ENCODE results near the gene CENPK. TPM values are rescaled to one million over a fixed set of nuclear protein-coding genes. Genes with fewer than 3 reads are reported as not detected.

CENPK gene
- total RNA-seq, 1 experiment from 2014 or later: 46.0 TPM

DNA sequence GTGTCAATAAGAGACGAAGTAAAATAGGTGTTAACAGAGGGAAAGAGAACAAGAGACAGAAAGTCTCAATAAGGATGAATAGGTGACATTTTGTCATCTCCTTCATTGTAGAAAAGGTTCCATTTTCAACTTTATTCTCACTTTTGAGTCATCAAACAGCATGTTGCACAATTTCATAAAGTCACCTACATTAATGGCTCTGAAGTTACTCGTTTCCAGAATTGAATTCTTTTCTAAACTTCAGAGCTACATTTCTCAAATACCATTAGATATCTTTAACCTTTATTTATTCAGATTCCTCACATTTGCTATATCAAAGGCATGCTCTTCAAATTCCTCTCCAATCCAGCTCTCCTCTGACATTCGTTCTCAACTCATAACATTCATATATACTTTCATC, 94.3 kb downstream of the CENPK start:
- Histone ChIP-seq H2AK5ac (ENCODE audit: insufficient read length, low read length) (no peak overlapping the region), H3K23me2 (ENCODE audit: insufficient read length, low read depth, low read length, poor library complexity, severe bottlenecking) (no peaks in the 10 kb centered on the region), H3K4me1 (ENCODE audit: insufficient read depth, low read length) (no peaks in the 10 kb centered on the region), H3K9me3 (ENCODE audit: control insufficient read depth, low read depth, low read length) (no peaks in the 10 kb centered on the region), H3K27ac (ENCODE audit: insufficient read length, low read depth, low read length) (no peak overlapping the region), H3K4me2 (ENCODE audit: insufficient read depth, insufficient read length, low read length) (no peak overlapping the region), H3K27me3 (ENCODE audit: insufficient read depth, low read length) (no peaks in the 10 kb centered on the region), H2AFZ (ENCODE audit: low read length) (no peak overlapping the region), H4K20me1 (ENCODE audit: control insufficient read depth, insufficient read depth, insufficient read length) (no peaks in the 10 kb centered on the region), H3K14ac (ENCODE audit: insufficient read depth, low read length) (no peak overlapping the region), H3K18ac (ENCODE audit: insufficient read length, low read depth, low read length) (no peak overlapping the region), H2BK15ac (ENCODE audit: low read depth, low read length) (no peak overlapping the region), H4K8ac (replicated peaks; ENCODE audit: insufficient read length, low read depth, low read length) (no peak overlapping the region), H4K91ac (ENCODE audit: insufficient read length, low read depth, low read length) (no peak overlapping the region), H3K9ac (ENCODE audit: extremely low read depth, insufficient read length, low read length) (no peak overlapping the region), H3K79me1 (ENCODE audit: insufficient read depth, low read depth, low read length, poor library complexity, severe bottlenecking) (no peaks in the 10 kb centered on the region), H2BK120ac (ENCODE audit: low read depth, low read length, poor library complexity, severe bottlenecking) (no peak overlapping the region), H3K4ac (ENCODE audit: low read depth, low read length) (no peak overlapping the region), H4K5ac (ENCODE audit: insufficient read length, low read depth, low read length) (no peak overlapping the region), H3T11ph (ENCODE audit: low read length) (no peak overlapping the region), H3K56ac (ENCODE audit: insufficient read length, low read depth, low read length) (no peak overlapping the region), H3K79me2 (ENCODE audit: insufficient read depth, low read length) (no peaks in the 10 kb centered on the region), H2BK5ac (ENCODE audit: insufficient read length, low read length) (no peak overlapping the region), H2BK20ac (ENCODE audit: low read depth, low read length, poor library complexity, severe bottlenecking) (no peak overlapping the region), H3K23ac (ENCODE audit: insufficient read length, low read depth, low read length) (no peak overlapping the region), H2BK12ac (ENCODE audit: insufficient read length, low read depth, low read length) (no peak overlapping the region)
- H3K27ac Mint-ChIP-seq: no peak overlapping the region
- H3K4me1 Mint-ChIP-seq: no peaks in the 10 kb centered on the region
- H3K4me3 Mint-ChIP-seq: no peak overlapping the region
- no peaks in the 10 kb centered on the region for H3K9me3 Mint-ChIP-seq
- no peaks in the 10 kb centered on the region for H3K36me3 Mint-ChIP-seq (ENCODE audit: insufficient read depth in 1 of 3, low read depth in 3 of 3)
- TF ChIP-seq CTCF (conservative IDR thresholded peaks at IDR 0.05): no peak
- H3K27me3 Mint-ChIP-seq (ENCODE audit: low read depth): no peaks in the 10 kb centered on the region
- no CpG with 5 or more reads among the region's 3 CpGs for WGBS (ENCODE audit: extremely low coverage, insufficient read length, low lambda C conversion rate)
- DNase-seq: no peak

Other genes starting within 250 kb of the CENPK start
- 0.29 and 0.33 TPM in 2 replicates for gene ADAMTS6, start 81.2 kb downstream of the CENPK start, total RNA-seq (2021)
- gene PPWD1, start 128 bp upstream of the CENPK start, total RNA-seq (2021): 42.0 and 43.2 TPM in 2 replicates
- 12.9 and 15.3 TPM in 2 replicates for gene TRIM23, start 61.2 kb upstream of the CENPK start, total RNA-seq (2021)
- 2.9 and 3.8 TPM in 2 replicates for gene SHLD3, start 61.9 kb upstream of the CENPK start, total RNA-seq (2021)
- 15.5 and 16.7 TPM in 2 replicates for gene TRAPPC13, start 61.9 kb upstream of the CENPK start, total RNA-seq (2021)
- 18.7 and 19.6 TPM in 2 replicates for gene SGTB, start 158.9 kb upstream of the CENPK start, total RNA-seq (2021)
- gene NLN, start 159.0 kb upstream of the CENPK start, total RNA-seq (2021): 126 and 137 TPM in 2 replicates